ENCODE results near the gene PRKCE. TPM values are rescaled to one million over a fixed set of nuclear protein-coding genes. Genes with fewer than 3 reads are reported as not detected.

PRKCE gene
- total and polyA plus RNA-seq, 2 experiments from 2014 or later: 13.2 to 19.2 TPM

- Histone ChIP-seq H3K27me3 (no peaks in the 10 kb centered on the region), H3K9me3 (ENCODE audit: low read depth) (no peaks in the 10 kb centered on the region), H3K4me3 (no peak overlapping the region), H3K27ac (no peak overlapping the region), H3K36me3 (no peaks in the 10 kb centered on the region), H3K4me1 (ENCODE audit: low read depth) (no peaks in the 10 kb centered on the region)
- TF ChIP-seq, protein P1, sequence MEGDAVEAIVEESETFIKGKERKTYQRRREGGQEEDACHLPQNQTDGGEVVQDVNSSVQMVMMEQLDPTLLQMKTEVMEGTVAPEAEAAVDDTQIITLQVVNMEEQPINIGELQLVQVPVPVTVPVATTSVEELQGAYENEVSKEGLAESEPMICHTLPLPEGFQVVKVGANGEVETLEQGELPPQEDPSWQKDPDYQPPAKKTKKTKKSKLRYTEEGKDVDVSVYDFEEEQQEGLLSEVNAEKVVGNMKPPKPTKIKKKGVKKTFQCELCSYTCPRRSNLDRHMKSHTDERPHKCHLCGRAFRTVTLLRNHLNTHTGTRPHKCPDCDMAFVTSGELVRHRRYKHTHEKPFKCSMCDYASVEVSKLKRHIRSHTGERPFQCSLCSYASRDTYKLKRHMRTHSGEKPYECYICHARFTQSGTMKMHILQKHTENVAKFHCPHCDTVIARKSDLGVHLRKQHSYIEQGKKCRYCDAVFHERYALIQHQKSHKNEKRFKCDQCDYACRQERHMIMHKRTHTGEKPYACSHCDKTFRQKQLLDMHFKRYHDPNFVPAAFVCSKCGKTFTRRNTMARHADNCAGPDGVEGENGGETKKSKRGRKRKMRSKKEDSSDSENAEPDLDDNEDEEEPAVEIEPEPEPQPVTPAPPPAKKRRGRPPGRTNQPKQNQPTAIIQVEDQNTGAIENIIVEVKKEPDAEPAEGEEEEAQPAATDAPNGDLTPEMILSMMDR (IDR thresholded peaks at IDR 0.05; ENCODE audit: low read depth, low read length): no peak
- no peak for DNase-seq (ENCODE audit: low read depth in 1 of 2, low spot score in 1 of 2)
Observed at GRCh38 chr2:46147626-46148368, 496.3 kb downstream of the PRKCE start.

GRCh38 chr2:46148369-46148736 is 496.9 kb downstream of the PRKCE start:
- TF ChIP-seq, protein P1 (IDR thresholded peaks at IDR 0.05; ENCODE audit: low read depth, low read length): no peak

GRCh38 chr2:46150445-46150955 is 499.0 kb downstream of the PRKCE start:
- H3K9me3 ChIP-seq (ENCODE audit: low read depth): no peaks in the 10 kb centered on the region
- no peaks in the 10 kb centered on the region for H3K36me3 ChIP-seq
- DNase-seq (ENCODE audit: low read depth in 1 of 2, low spot score in 1 of 2): no peak
- TF ChIP-seq, protein P1 (IDR thresholded peaks at IDR 0.05; ENCODE audit: low read depth, low read length): no peak
- H3K27me3 ChIP-seq: no peaks in the 10 kb centered on the region
- H3K4me1 ChIP-seq (ENCODE audit: low read depth): no peaks in the 10 kb centered on the region
- H3K4me3 ChIP-seq: no peak overlapping the region
- H3K27ac ChIP-seq: no peak overlapping the region

More at GRCh38 chr2:46148369-46148736, 496.9 kb downstream of the PRKCE start:
- Histone ChIP-seq H3K27ac (no peak overlapping the region), H3K9me3 (ENCODE audit: low read depth) (no peaks in the 10 kb centered on the region), H3K4me3 (no peak overlapping the region), H3K4me1 (ENCODE audit: low read depth) (no peaks in the 10 kb centered on the region), H3K27me3 (no peaks in the 10 kb centered on the region), H3K36me3 (no peaks in the 10 kb centered on the region)
- no peak for DNase-seq (ENCODE audit: low read depth in 1 of 2, low spot score in 1 of 2)

DNA sequence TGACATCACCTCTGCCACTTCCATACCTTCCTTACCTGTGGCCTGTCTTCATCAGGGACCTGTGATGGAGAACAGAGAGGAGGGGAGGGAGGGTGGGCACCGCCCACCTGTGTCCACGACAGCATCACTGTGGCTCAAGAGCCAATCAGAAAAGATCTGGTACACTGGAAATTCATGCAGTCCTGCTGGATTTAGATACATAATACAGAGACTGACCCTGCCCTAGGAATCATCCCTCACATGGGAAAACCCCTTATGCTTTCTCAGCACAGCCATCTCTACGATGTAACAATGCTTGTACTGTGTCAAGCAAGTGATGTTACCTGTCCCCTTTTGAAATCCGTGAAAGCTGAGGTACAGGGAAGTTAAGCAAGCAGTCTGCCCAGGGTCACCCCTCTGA is 500.1 kb downstream of the PRKCE start:
- TF ChIP-seq, protein P1 (IDR thresholded peaks at IDR 0.05; ENCODE audit: low read depth, low read length): no peak
- no peak overlapping the region for H3K4me3 ChIP-seq
- H3K4me1 ChIP-seq (ENCODE audit: low read depth): no peaks in the 10 kb centered on the region
- H3K36me3 ChIP-seq: no peaks in the 10 kb centered on the region
- DNase-seq (ENCODE audit: low read depth in 1 of 2, low spot score in 1 of 2): no peak
- no peaks in the 10 kb centered on the region for H3K27me3 ChIP-seq
- H3K9me3 ChIP-seq (ENCODE audit: low read depth): no peaks in the 10 kb centered on the region
- no peak overlapping the region for H3K27ac ChIP-seq

- Histone ChIP-seq H3K27me3 (no peaks in the 10 kb centered on the region), H3K27ac (no peak overlapping the region), H3K4me1 (ENCODE audit: low read depth) (no peaks in the 10 kb centered on the region), H3K9me3 (ENCODE audit: low read depth) (no peaks in the 10 kb centered on the region), H3K4me3 (no peak overlapping the region), H3K36me3 (no peaks in the 10 kb centered on the region)
- no peak for DNase-seq (ENCODE audit: low read depth in 1 of 2, low spot score in 1 of 2)
- TF ChIP-seq, protein P1 (IDR thresholded peaks at IDR 0.05; ENCODE audit: low read depth, low read length): no peak
Observed at GRCh38 chr2:46153996-46154753, 502.7 kb downstream of the PRKCE start.
